Measurements from ENCODE around the gene CNNM3.

CNNM3 gene

GRCh38 chr2:96819876-96820511, 3.9 kb downstream of the CNNM3 start:
- no peak for TF ChIP-seq CTCF (IDR thresholded peaks at IDR 0.05; ENCODE audit: insufficient read depth, low read length, poor library complexity, severe bottlenecking)
- Histone ChIP-seq H3K4me3 (replicated peaks; ENCODE audit: low read depth, low read length) (no peak overlapping the region), H3K36me3 (ENCODE audit: control insufficient read depth, insufficient read depth, low read length) (peaks cover 8% of the 10 kb centered on the region; the same call in 1 of the 2 replicates), H3K27me3 (replicated peaks; ENCODE audit: control insufficient read depth, insufficient read depth, low read length) (no peaks in the 10 kb centered on the region)
- no peak for DNase-seq (ENCODE audit: extremely low read depth, insufficient read length)

GRCh38 chr2:96821113-96821675, 5.1 kb downstream of the CNNM3 start:
- no peak overlapping the region for H3K4me3 ChIP-seq (replicated peaks; ENCODE audit: low read depth, low read length)
- no peaks in the 10 kb centered on the region for H3K27me3 ChIP-seq (replicated peaks; ENCODE audit: control insufficient read depth, insufficient read depth, low read length)
- TF ChIP-seq CTCF (IDR thresholded peaks at IDR 0.05; ENCODE audit: insufficient read depth, low read length, poor library complexity, severe bottlenecking) = no peak
- no peak for DNase-seq (ENCODE audit: extremely low read depth, insufficient read length)
- peaks cover 8% of the 10 kb centered on the region; the same call in 1 of the 2 replicates for H3K36me3 ChIP-seq (ENCODE audit: control insufficient read depth, insufficient read depth, low read length)

GRCh38 chr2:96822786-96823185, 6.7 kb downstream of the CNNM3 start:
- Histone ChIP-seq H3K36me3 (ENCODE audit: control insufficient read depth, insufficient read depth, low read length) (peaks cover 13% of the 10 kb centered on the region), H3K27me3 (replicated peaks; ENCODE audit: control insufficient read depth, insufficient read depth, low read length) (no peaks in the 10 kb centered on the region), H3K4me3 (replicated peaks; ENCODE audit: low read depth, low read length) (no peak overlapping the region)
- no peak for DNase-seq (ENCODE audit: extremely low read depth, insufficient read length)
- no peak for TF ChIP-seq CTCF (IDR thresholded peaks at IDR 0.05; ENCODE audit: insufficient read depth, low read length, poor library complexity, severe bottlenecking)

DNA sequence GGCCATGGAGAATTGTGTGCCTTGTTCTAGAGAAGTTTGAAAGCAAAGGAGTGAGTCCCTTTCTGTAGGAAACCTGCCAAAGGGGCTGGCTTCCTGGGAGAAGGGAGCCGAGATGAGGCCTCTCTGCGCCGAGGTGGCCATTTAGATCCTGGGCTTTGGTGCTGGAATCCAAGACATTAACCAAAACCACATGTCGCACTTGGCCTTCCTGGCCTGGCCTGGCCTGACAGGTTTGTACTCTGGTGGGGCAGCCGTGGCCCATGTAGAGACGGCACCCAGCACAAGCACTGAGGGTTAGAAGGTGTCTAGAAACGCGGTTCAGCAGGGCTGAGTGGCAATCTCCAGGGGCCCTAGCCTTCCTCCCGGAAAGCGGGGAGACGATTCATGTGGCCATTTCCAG, 7.1 kb downstream of the CNNM3 start:
- no peak for DNase-seq (ENCODE audit: extremely low read depth, insufficient read length)
- H3K27me3 ChIP-seq (replicated peaks; ENCODE audit: control insufficient read depth, insufficient read depth, low read length) = no peaks in the 10 kb centered on the region
- no peak for TF ChIP-seq CTCF (IDR thresholded peaks at IDR 0.05; ENCODE audit: insufficient read depth, low read length, poor library complexity, severe bottlenecking)
- H3K36me3 ChIP-seq (ENCODE audit: control insufficient read depth, insufficient read depth, low read length) = peaks cover 16% of the 10 kb centered on the region
- no peak overlapping the region for H3K4me3 ChIP-seq (replicated peaks; ENCODE audit: low read depth, low read length)

DNA sequence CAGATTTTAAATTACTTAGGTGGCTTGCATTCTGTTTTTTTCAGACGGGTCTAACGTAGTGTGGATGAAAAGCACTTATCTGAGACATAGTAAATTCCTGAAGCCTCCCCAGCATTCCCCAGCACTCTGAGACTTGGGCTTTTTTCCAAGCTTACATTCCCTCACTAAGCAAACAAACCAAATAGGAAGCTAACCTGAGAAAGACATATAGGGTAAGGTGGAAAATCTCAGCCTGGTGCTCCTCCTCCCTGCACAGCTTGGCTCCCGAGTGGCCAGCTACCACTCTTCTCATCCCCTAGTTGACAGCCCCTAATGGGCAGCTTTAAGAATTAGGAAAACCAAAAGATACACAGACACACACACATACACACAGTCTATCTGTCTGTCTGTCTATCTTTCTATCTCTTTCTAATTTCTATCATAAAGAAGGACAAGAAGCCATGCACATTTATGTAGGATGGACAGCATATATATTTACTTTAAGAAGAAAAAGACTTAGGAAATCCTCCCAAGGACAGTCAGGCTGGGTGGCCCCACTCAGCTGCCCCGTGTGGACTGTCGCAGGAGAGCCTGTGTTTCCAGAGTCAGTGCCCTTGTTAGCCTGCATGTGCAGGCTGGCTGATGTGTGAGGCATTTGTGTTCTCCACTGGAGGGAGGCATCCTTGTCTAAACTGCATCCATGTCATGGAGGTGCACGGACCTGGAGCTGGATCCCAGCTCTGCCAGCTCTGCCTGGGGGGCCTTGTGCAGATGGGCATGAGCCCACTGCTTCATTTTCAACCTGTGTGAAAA, 8.2 kb downstream of the CNNM3 start:
- no peak for TF ChIP-seq CTCF (IDR thresholded peaks at IDR 0.05; ENCODE audit: insufficient read depth, low read length, poor library complexity, severe bottlenecking)
- DNase-seq (ENCODE audit: extremely low read depth, insufficient read length) = no peak
- Histone ChIP-seq H3K27me3 (replicated peaks; ENCODE audit: control insufficient read depth, insufficient read depth, low read length) (no peaks in the 10 kb centered on the region), H3K4me3 (replicated peaks; ENCODE audit: low read depth, low read length) (no peak overlapping the region), H3K36me3 (ENCODE audit: control insufficient read depth, insufficient read depth, low read length) (peaks cover 20% of the 10 kb centered on the region)

Data from GM06990 (cell line).